Type B pancreatic cell (in vitro differentiated cells): ENCODE data around the gene ZNF512B. TPM values are rescaled to one million over a fixed set of nuclear protein-coding genes. Genes with fewer than 3 reads are reported as not detected.

Experiments used
- DNase-seq: peaks from one replicate; pipeline ENCODE4 v3.0.0; 2021; ENCODE audit warnings: mixed read lengths; ENCODE audit not compliant: unreplicated experiment; ENCODE audit errors: extremely low spot score
- H3K27ac Mint-ChIP-seq: 2 replicates; pipeline ENCODE4 v1.8.0; 2021; ENCODE audit warnings: mild to moderate bottlenecking, mixed read lengths
- H3K27me3 Mint-ChIP-seq: 2 replicates; pipeline ENCODE4 v1.8.0; 2021; ENCODE audit warnings: mixed read lengths
- H3K36me3 Mint-ChIP-seq: 2 replicates; pipeline ENCODE4 v1.8.0; 2021; ENCODE audit warnings: mixed read lengths
- H3K4me1 Mint-ChIP-seq: one replicate; pipeline ENCODE4 v1.8.0; 2021; ENCODE audit warnings: mixed read lengths; ENCODE audit not compliant: unreplicated experiment
- H3K4me3 Mint-ChIP-seq: 2 replicates; pipeline ENCODE4 v1.8.0; 2021; ENCODE audit warnings: mild to moderate bottlenecking, mixed read lengths
- H3K9me3 Mint-ChIP-seq: 2 replicates; pipeline ENCODE4 v1.8.0; 2021; ENCODE audit warnings: mixed read lengths
- total RNA-seq: library from RNA; stranded (reverse); gene quantifications from 2 replicates; pipeline ENCODE4 v1.2.1, GENCODE V29; 2021; ENCODE audit warnings: low replicate concordance
- TF ChIP-seq, protein P1 (sequence below): fragments of 200-600 bp; sonication (generic); conservative IDR thresholded peaks from 2 replicates; pipeline ENCODE4 v1.5.0; 2021; ENCODE audit warnings: antibody characterized with exemption, mild to moderate bottlenecking

ZNF512B gene
- total RNA-seq, 1 donor from 2014 or later: 40.8 TPM

DNA sequence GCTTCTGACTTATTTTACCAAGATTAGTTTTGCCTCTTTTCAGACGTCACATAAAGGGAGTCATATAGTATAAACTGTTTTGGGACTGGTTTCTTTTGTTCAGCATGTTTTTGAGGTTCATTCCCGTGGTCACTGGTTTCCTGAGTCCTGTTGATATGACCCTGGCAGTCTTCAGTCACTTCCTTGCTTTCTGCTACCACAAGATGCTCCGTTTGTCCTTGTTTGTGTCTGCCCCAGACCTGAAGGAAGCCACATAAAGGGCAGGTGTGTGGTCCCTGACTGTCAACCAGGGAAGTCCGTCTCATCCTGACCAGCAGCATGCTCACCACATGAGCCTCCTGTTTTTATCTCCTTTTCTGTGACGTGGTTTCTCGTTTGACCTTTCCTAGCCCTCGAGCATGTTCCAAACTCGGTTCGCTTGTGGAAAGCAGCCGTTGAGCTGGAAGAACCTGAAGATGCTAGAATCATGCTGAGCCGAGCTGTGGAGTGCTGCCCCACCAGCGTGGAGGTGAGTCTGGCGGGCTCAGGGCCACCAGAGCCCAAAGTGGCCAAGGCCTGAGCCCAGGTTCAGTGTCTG is 40.2 kb upstream of the ZNF512B start:
- Mint-ChIP-seq H3K27ac (no peak overlapping the region), H3K36me3 (peaks cover 33% of the 10 kb centered on the region)
- TF ChIP-seq, protein P1, sequence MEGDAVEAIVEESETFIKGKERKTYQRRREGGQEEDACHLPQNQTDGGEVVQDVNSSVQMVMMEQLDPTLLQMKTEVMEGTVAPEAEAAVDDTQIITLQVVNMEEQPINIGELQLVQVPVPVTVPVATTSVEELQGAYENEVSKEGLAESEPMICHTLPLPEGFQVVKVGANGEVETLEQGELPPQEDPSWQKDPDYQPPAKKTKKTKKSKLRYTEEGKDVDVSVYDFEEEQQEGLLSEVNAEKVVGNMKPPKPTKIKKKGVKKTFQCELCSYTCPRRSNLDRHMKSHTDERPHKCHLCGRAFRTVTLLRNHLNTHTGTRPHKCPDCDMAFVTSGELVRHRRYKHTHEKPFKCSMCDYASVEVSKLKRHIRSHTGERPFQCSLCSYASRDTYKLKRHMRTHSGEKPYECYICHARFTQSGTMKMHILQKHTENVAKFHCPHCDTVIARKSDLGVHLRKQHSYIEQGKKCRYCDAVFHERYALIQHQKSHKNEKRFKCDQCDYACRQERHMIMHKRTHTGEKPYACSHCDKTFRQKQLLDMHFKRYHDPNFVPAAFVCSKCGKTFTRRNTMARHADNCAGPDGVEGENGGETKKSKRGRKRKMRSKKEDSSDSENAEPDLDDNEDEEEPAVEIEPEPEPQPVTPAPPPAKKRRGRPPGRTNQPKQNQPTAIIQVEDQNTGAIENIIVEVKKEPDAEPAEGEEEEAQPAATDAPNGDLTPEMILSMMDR: no peak

GRCh38 chr20:64006902-64007301 is 37.2 kb upstream of the ZNF512B start:
- no peaks in the 10 kb centered on the region for H3K9me3 Mint-ChIP-seq
- H3K4me3 Mint-ChIP-seq: no peak overlapping the region
- H3K36me3 Mint-ChIP-seq: peaks cover 24% of the 10 kb centered on the region
- H3K4me1 Mint-ChIP-seq: no peaks in the 10 kb centered on the region
- H3K27me3 Mint-ChIP-seq: no peaks in the 10 kb centered on the region
- no peak for DNase-seq
- H3K27ac Mint-ChIP-seq: no peak overlapping the region
- TF ChIP-seq, protein P1: no peak

More for the DNA sequence above, 40.2 kb upstream of the ZNF512B start:
- Mint-ChIP-seq H3K4me3 (no peak overlapping the region), H3K27me3 (no peaks in the 10 kb centered on the region), H3K9me3 (no peaks in the 10 kb centered on the region), H3K4me1 (no peaks in the 10 kb centered on the region)
- no peak for DNase-seq

- Mint-ChIP-seq H3K36me3 (peaks cover 26% of the 10 kb centered on the region), H3K4me3 (no peak overlapping the region), H3K27me3 (no peaks in the 10 kb centered on the region), H3K27ac (no peak overlapping the region), H3K4me1 (no peaks in the 10 kb centered on the region), H3K9me3 (no peaks in the 10 kb centered on the region)
- no peak for DNase-seq
- TF ChIP-seq, protein P1: no peak
Observed at GRCh38 chr20:64006490-64006889, 36.8 kb upstream of the ZNF512B start.

- H3K4me1 Mint-ChIP-seq: no peaks in the 10 kb centered on the region
- no peaks in the 10 kb centered on the region for H3K27me3 Mint-ChIP-seq
- peak overlapping the region; percentile 93 for H3K27ac Mint-ChIP-seq
- no peak overlapping the region for H3K4me3 Mint-ChIP-seq
- TF ChIP-seq, protein P1: no peak
- no peak for DNase-seq
- no peaks in the 10 kb centered on the region for H3K9me3 Mint-ChIP-seq
- peaks cover 22% of the 10 kb centered on the region for H3K36me3 Mint-ChIP-seq
Observed at GRCh38 chr20:64005394-64005793, 35.7 kb upstream of the ZNF512B start.

- Mint-ChIP-seq H3K4me3 (peak overlapping the region; percentile 54), H3K36me3 (peaks cover 20% of the 10 kb centered on the region), H3K4me1 (no peaks in the 10 kb centered on the region), H3K9me3 (no peaks in the 10 kb centered on the region), H3K27me3 (no peaks in the 10 kb centered on the region), H3K27ac (peak overlapping the region; percentile 93)
- DNase-seq: no peak
- TF ChIP-seq, protein P1: no peak
Observed at GRCh38 chr20:64003960-64004725, 34.4 kb upstream of the ZNF512B start.
